ENCODE results near the gene PCSK5.

DNA sequence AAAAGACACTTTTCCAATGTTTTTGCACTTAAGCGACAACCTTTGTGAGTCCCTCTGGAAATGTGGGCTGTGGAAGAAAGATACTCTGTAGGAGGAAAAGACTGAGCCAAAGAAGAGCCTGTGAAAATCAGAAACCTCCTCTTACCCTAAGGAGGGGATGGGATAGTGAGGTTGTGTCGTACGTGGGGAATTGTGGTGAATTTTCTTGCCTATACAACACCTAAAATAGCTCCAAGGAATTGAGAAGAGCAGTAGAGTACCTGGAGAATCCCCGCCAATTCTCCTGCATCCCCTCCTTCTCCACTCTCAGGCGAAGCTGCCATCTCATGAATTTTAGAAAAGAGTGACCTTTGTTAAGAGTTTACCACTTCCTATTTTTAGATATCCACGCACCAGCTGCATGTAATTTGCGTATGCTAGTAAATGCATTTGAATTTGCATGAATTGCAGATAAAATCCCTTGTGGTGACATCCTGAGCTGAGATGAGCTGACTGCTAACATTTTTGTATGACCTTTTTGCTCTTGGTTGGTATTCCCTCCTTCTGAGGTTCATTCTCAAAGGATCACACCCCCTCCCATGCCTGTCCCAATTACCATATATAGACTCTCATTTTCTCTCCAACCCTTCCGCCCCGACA is 147.2 kb downstream of the PCSK5 start:
- TF ChIP-seq YY1 (IDR thresholded peaks at IDR 0.05; ENCODE audit: low read depth), result no peak
- TF ChIP-seq ZBTB7A (IDR thresholded peaks at IDR 0.05; ENCODE audit: low read depth), result no peak
- TF ChIP-seq, protein P1, sequence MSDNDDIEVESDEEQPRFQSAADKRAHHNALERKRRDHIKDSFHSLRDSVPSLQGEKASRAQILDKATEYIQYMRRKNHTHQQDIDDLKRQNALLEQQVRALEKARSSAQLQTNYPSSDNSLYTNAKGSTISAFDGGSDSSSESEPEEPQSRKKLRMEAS (IDR thresholded peaks at IDR 0.05), result no peak
- TF ChIP-seq EP300 (IDR thresholded peaks at IDR 0.05; ENCODE audit: borderline replicate concordance), result no peak
- no peak for TF ChIP-seq RAD21 (IDR thresholded peaks at IDR 0.05; ENCODE audit: low read depth)
- no peak for TF ChIP-seq EGR1 (IDR thresholded peaks at IDR 0.05)
- TF ChIP-seq CREB1 (IDR thresholded peaks at IDR 0.05; ENCODE audit: low read depth), result no peak
- no peak for TF ChIP-seq TAF1 (IDR thresholded peaks at IDR 0.05; ENCODE audit: low read depth)
- no peak for TF ChIP-seq CEBPB (IDR thresholded peaks at IDR 0.05)
- no peak for TF ChIP-seq FOXM1 (IDR thresholded peaks at IDR 0.05; ENCODE audit: borderline replicate concordance, low read depth)
- TF ChIP-seq, protein P2, sequence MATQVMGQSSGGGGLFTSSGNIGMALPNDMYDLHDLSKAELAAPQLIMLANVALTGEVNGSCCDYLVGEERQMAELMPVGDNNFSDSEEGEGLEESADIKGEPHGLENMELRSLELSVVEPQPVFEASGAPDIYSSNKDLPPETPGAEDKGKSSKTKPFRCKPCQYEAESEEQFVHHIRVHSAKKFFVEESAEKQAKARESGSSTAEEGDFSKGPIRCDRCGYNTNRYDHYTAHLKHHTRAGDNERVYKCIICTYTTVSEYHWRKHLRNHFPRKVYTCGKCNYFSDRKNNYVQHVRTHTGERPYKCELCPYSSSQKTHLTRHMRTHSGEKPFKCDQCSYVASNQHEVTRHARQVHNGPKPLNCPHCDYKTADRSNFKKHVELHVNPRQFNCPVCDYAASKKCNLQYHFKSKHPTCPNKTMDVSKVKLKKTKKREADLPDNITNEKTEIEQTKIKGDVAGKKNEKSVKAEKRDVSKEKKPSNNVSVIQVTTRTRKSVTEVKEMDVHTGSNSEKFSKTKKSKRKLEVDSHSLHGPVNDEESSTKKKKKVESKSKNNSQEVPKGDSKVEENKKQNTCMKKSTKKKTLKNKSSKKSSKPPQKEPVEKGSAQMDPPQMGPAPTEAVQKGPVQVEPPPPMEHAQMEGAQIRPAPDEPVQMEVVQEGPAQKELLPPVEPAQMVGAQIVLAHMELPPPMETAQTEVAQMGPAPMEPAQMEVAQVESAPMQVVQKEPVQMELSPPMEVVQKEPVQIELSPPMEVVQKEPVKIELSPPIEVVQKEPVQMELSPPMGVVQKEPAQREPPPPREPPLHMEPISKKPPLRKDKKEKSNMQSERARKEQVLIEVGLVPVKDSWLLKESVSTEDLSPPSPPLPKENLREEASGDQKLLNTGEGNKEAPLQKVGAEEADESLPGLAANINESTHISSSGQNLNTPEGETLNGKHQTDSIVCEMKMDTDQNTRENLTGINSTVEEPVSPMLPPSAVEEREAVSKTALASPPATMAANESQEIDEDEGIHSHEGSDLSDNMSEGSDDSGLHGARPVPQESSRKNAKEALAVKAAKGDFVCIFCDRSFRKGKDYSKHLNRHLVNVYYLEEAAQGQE (IDR thresholded peaks at IDR 0.05; ENCODE audit: low read depth), result no peak
- TF ChIP-seq TCF12 (IDR thresholded peaks at IDR 0.05; ENCODE audit: low read depth), result no peak

Measured in Ishikawa (cell line).